Measurements from ENCODE around the gene DNAJB2.

- TF ChIP-seq RAD21 (IDR thresholded peaks at IDR 0.05 in 1 of 2, conservative IDR thresholded peaks at IDR 0.05 in 1 of 2; ENCODE audit: low read depth in 2 of 2, low read length in 2 of 2) (no peak), SIN3A (conservative IDR thresholded peaks at IDR 0.05 in 1 of 2, IDR thresholded peaks at IDR 0.05 in 1 of 2; ENCODE audit: low read depth in 1 of 2, low read length in 2 of 2) (no peak), RFX5 (IDR thresholded peaks at IDR 0.05; ENCODE audit: borderline replicate concordance, low read depth, low read length) (no peak), EP300 (IDR thresholded peaks at IDR 0.05; ENCODE audit: borderline replicate concordance in 1 of 2, low read depth in 2 of 2, low read length in 2 of 2) (no peak), TAF1 (IDR thresholded peaks at IDR 0.05; ENCODE audit: low read depth, low read length) (no peak), TBP (IDR thresholded peaks at IDR 0.05; ENCODE audit: low read depth, low read length) (no peak)
- TF ChIP-seq, protein P1, sequence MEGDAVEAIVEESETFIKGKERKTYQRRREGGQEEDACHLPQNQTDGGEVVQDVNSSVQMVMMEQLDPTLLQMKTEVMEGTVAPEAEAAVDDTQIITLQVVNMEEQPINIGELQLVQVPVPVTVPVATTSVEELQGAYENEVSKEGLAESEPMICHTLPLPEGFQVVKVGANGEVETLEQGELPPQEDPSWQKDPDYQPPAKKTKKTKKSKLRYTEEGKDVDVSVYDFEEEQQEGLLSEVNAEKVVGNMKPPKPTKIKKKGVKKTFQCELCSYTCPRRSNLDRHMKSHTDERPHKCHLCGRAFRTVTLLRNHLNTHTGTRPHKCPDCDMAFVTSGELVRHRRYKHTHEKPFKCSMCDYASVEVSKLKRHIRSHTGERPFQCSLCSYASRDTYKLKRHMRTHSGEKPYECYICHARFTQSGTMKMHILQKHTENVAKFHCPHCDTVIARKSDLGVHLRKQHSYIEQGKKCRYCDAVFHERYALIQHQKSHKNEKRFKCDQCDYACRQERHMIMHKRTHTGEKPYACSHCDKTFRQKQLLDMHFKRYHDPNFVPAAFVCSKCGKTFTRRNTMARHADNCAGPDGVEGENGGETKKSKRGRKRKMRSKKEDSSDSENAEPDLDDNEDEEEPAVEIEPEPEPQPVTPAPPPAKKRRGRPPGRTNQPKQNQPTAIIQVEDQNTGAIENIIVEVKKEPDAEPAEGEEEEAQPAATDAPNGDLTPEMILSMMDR (IDR thresholded peaks at IDR 0.05; ENCODE audit: control extremely low read depth in 1 of 3, insufficient read depth in 1 of 3, low read depth in 1 of 3, low read length in 3 of 3): no peak
- TF ChIP-seq, protein P2, sequence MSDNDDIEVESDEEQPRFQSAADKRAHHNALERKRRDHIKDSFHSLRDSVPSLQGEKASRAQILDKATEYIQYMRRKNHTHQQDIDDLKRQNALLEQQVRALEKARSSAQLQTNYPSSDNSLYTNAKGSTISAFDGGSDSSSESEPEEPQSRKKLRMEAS (IDR thresholded peaks at IDR 0.05): no peak
These were observed 6.8 kb upstream of the DNAJB2 start for GRCh38 chr2:219272356-219272755.

Data from H1 (cell line).